ENCODE measurements around the gene DDX10.
A peak's percentile ranks its signal among the peaks of the same experiment; 100 is the strongest.

The DDX10 gene

GRCh38 chr11:108645970-108646369 lies 18.9 kb upstream of the DDX10 start:
- Histone ChIP-seq H3K4me2 (ENCODE audit: insufficient read depth, low read length, poor library complexity, severe bottlenecking) (no peak overlapping the region), H3K4me3 (ENCODE audit: low read length in 2 of 2) (no peak overlapping the region), H3K79me1 (ENCODE audit: low read depth, low read length) (no peaks in the 10 kb centered on the region), H4K91ac (ENCODE audit: low read depth, low read length, poor library complexity) (no peak overlapping the region), H3K27me3 (ENCODE audit: control insufficient read depth in 3 of 3, insufficient read depth in 3 of 3, low read depth in 1 of 3, low read length in 3 of 3) (peaks cover 0 to 2% (median 0%) of the 10 kb centered on the region in 3 experiments), H3K23ac (ENCODE audit: low read depth, low read length, poor library complexity) (no peak overlapping the region), H3K4me1 (ENCODE audit: control insufficient read depth in 2 of 2, insufficient read depth in 1 of 2, low read depth in 1 of 2, low read length in 2 of 2) (peaks cover 0 to 1% of the 10 kb centered on the region in 2 donors), H3K18ac (ENCODE audit: low read length) (no peak overlapping the region), H3K9ac (ENCODE audit: low read depth, low read length, poor library complexity) (no peak overlapping the region), H3K14ac (ENCODE audit: low read length) (no peak overlapping the region), H2AFZ (ENCODE audit: low read length) (no peak overlapping the region), H2BK5ac (ENCODE audit: low read length) (no peak overlapping the region), H2BK15ac (ENCODE audit: low read length) (no peak overlapping the region), H2BK120ac (ENCODE audit: low read depth, low read length) (no peak overlapping the region), H2BK12ac (ENCODE audit: low read length) (no peak overlapping the region), H4K8ac (ENCODE audit: low read depth, low read length) (no peak overlapping the region), H3K36me3 (replicated peaks in 1 of 2; ENCODE audit: control insufficient read depth in 2 of 2, insufficient read depth in 2 of 2, low read length in 2 of 2) (no peaks in the 10 kb centered on the region), H2AK5ac (ENCODE audit: low read depth, low read length) (no peak overlapping the region), H3K9me3 (replicated peaks in 1 of 2; ENCODE audit: control insufficient read depth in 2 of 2, insufficient read depth in 1 of 2, low read depth in 1 of 2, low read length in 2 of 2) (peaks cover 0 to 5% of the 10 kb centered on the region in 2 donors), H3K27ac (replicated peaks; ENCODE audit: low read length) (no peak overlapping the region), H3K4ac (ENCODE audit: low read length) (no peak overlapping the region)
- no CpG with 5 or more reads among the region's 2 CpGs for WGBS, 2 donors (ENCODE audit: extremely low coverage in 2 of 2, insufficient read length in 2 of 2, insufficient replicate concordance in 1 of 2)
- DNase-seq (ENCODE audit: low spot score) = no peak

- Histone ChIP-seq H4K91ac (ENCODE audit: low read depth, low read length, poor library complexity) (no peak overlapping the region), H2BK5ac (ENCODE audit: low read length) (no peak overlapping the region), H4K8ac (ENCODE audit: low read depth, low read length) (no peak overlapping the region), H3K9me3 (replicated peaks in 1 of 2; ENCODE audit: control insufficient read depth in 2 of 2, insufficient read depth in 1 of 2, low read depth in 1 of 2, low read length in 2 of 2) (peaks cover 0 to 5% of the 10 kb centered on the region in 2 donors), H2BK12ac (ENCODE audit: low read length) (no peak overlapping the region), H3K14ac (ENCODE audit: low read length) (no peak overlapping the region), H2AK5ac (ENCODE audit: low read depth, low read length) (no peak overlapping the region), H3K36me3 (replicated peaks in 1 of 2; ENCODE audit: control insufficient read depth in 2 of 2, insufficient read depth in 2 of 2, low read length in 2 of 2) (no peaks in the 10 kb centered on the region), H2AFZ (ENCODE audit: low read length) (peak overlapping the region; percentile 79), H3K23ac (ENCODE audit: low read depth, low read length, poor library complexity) (no peak overlapping the region), H3K4me3 (ENCODE audit: low read length in 2 of 2) (no peak overlapping the region), H3K27ac (replicated peaks; ENCODE audit: low read length) (no peak overlapping the region), H3K9ac (ENCODE audit: low read depth, low read length, poor library complexity) (no peak overlapping the region), H3K4me1 (ENCODE audit: control insufficient read depth in 2 of 2, insufficient read depth in 1 of 2, low read depth in 1 of 2, low read length in 2 of 2) (peaks cover 0 to 1% of the 10 kb centered on the region in 2 donors), H3K4me2 (ENCODE audit: insufficient read depth, low read length, poor library complexity, severe bottlenecking) (no peak overlapping the region), H3K4ac (ENCODE audit: low read length) (no peak overlapping the region), H3K18ac (ENCODE audit: low read length) (no peak overlapping the region), H3K27me3 (ENCODE audit: control insufficient read depth in 3 of 3, insufficient read depth in 3 of 3, low read depth in 1 of 3, low read length in 3 of 3) (peaks cover 0 to 2% (median 0%) of the 10 kb centered on the region in 3 experiments), H3K79me1 (ENCODE audit: low read depth, low read length) (no peaks in the 10 kb centered on the region), H2BK15ac (ENCODE audit: low read length) (no peak overlapping the region), H2BK120ac (ENCODE audit: low read depth, low read length) (no peak overlapping the region)
- no peak for DNase-seq (ENCODE audit: low spot score)
- no CpG with 5 or more reads among the region's 3 CpGs for WGBS, 2 donors (ENCODE audit: extremely low coverage in 2 of 2, insufficient read length in 2 of 2, insufficient replicate concordance in 1 of 2)
Measured at GRCh38 chr11:108647387-108647700, 17.5 kb upstream of the DDX10 start.

- H2AK5ac ChIP-seq (ENCODE audit: low read depth, low read length) = no peak overlapping the region
- H2BK5ac ChIP-seq (ENCODE audit: low read length) = no peak overlapping the region
- H3K4me1 ChIP-seq (ENCODE audit: control insufficient read depth in 2 of 2, insufficient read depth in 1 of 2, low read depth in 1 of 2, low read length in 2 of 2) = peaks cover 0 to 1% of the 10 kb centered on the region in 2 donors
- H3K18ac ChIP-seq (ENCODE audit: low read length) = peak overlapping the region; percentile 66
- H4K8ac ChIP-seq (ENCODE audit: low read depth, low read length) = no peak overlapping the region
- H3K4ac ChIP-seq (ENCODE audit: low read length) = no peak overlapping the region
- H2AFZ ChIP-seq (ENCODE audit: low read length) = peak overlapping the region; percentile 79
- H3K27ac ChIP-seq (replicated peaks; ENCODE audit: low read length) = no peak overlapping the region
- H3K14ac ChIP-seq (ENCODE audit: low read length) = no peak overlapping the region
- H3K4me2 ChIP-seq (ENCODE audit: insufficient read depth, low read length, poor library complexity, severe bottlenecking) = no peak overlapping the region
- H3K79me1 ChIP-seq (ENCODE audit: low read depth, low read length) = no peaks in the 10 kb centered on the region
- H3K9me3 ChIP-seq (replicated peaks in 1 of 2; ENCODE audit: control insufficient read depth in 2 of 2, insufficient read depth in 1 of 2, low read depth in 1 of 2, low read length in 2 of 2) = peaks cover 0 to 5% of the 10 kb centered on the region in 2 donors
- no peak overlapping the region for H2BK12ac ChIP-seq (ENCODE audit: low read length)
- H3K4me3 ChIP-seq (ENCODE audit: low read length in 2 of 2) = no peak overlapping the region
- no peak overlapping the region for H4K91ac ChIP-seq (ENCODE audit: low read depth, low read length, poor library complexity)
- no peak overlapping the region for H2BK120ac ChIP-seq (ENCODE audit: low read depth, low read length)
- no peak overlapping the region for H3K9ac ChIP-seq (ENCODE audit: low read depth, low read length, poor library complexity)
- H3K23ac ChIP-seq (ENCODE audit: low read depth, low read length, poor library complexity) = no peak overlapping the region
- no CpG with 5 or more reads among the region's 9 CpGs for WGBS, 2 donors (ENCODE audit: extremely low coverage in 2 of 2, insufficient read length in 2 of 2, insufficient replicate concordance in 1 of 2)
- peaks cover 0 to 2% (median 0%) of the 10 kb centered on the region in 3 experiments for H3K27me3 ChIP-seq (ENCODE audit: control insufficient read depth in 3 of 3, insufficient read depth in 3 of 3, low read depth in 1 of 3, low read length in 3 of 3)
- DNase-seq (ENCODE audit: low spot score) = peak; percentile 66
- H2BK15ac ChIP-seq (ENCODE audit: low read length) = no peak overlapping the region
- no peaks in the 10 kb centered on the region for H3K36me3 ChIP-seq (replicated peaks in 1 of 2; ENCODE audit: control insufficient read depth in 2 of 2, insufficient read depth in 2 of 2, low read length in 2 of 2)
Measured at GRCh38 chr11:108647701-108648527, 17.0 kb upstream of the DDX10 start.

- Histone ChIP-seq H3K18ac (ENCODE audit: low read length) (no peak overlapping the region), H3K36me3 (replicated peaks in 1 of 2; ENCODE audit: control insufficient read depth in 2 of 2, insufficient read depth in 2 of 2, low read length in 2 of 2) (no peaks in the 10 kb centered on the region), H3K4ac (ENCODE audit: low read length) (no peak overlapping the region), H2AK5ac (ENCODE audit: low read depth, low read length) (no peak overlapping the region), H3K4me3 (ENCODE audit: low read length in 2 of 2) (no peak overlapping the region), H3K14ac (ENCODE audit: low read length) (no peak overlapping the region), H2BK5ac (ENCODE audit: low read length) (no peak overlapping the region), H3K23ac (ENCODE audit: low read depth, low read length, poor library complexity) (no peak overlapping the region), H4K91ac (ENCODE audit: low read depth, low read length, poor library complexity) (no peak overlapping the region), H4K8ac (ENCODE audit: low read depth, low read length) (no peak overlapping the region), H3K27ac (replicated peaks; ENCODE audit: low read length) (no peak overlapping the region), H2BK12ac (ENCODE audit: low read length) (no peak overlapping the region), H3K79me1 (ENCODE audit: low read depth, low read length) (no peaks in the 10 kb centered on the region), H2BK15ac (ENCODE audit: low read length) (no peak overlapping the region), H3K27me3 (ENCODE audit: control insufficient read depth in 3 of 3, insufficient read depth in 3 of 3, low read depth in 1 of 3, low read length in 3 of 3) (peaks cover 0 to 2% (median 0%) of the 10 kb centered on the region in 3 experiments), H3K4me2 (ENCODE audit: insufficient read depth, low read length, poor library complexity, severe bottlenecking) (no peak overlapping the region), H2BK120ac (ENCODE audit: low read depth, low read length) (no peak overlapping the region), H3K9me3 (replicated peaks in 1 of 2; ENCODE audit: control insufficient read depth in 2 of 2, insufficient read depth in 1 of 2, low read depth in 1 of 2, low read length in 2 of 2) (peaks cover 0 to 5% of the 10 kb centered on the region in 2 donors), H3K4me1 (ENCODE audit: control insufficient read depth in 2 of 2, insufficient read depth in 1 of 2, low read depth in 1 of 2, low read length in 2 of 2) (peaks cover 0 to 1% of the 10 kb centered on the region in 2 donors), H2AFZ (ENCODE audit: low read length) (peak overlapping the region; percentile 79), H3K9ac (ENCODE audit: low read depth, low read length, poor library complexity) (no peak overlapping the region)
- no peak for DNase-seq (ENCODE audit: low spot score)
- no CpG with 5 or more reads among the region's 2 CpGs for WGBS, 2 donors (ENCODE audit: extremely low coverage in 2 of 2, insufficient read length in 2 of 2, insufficient replicate concordance in 1 of 2)
Measured at GRCh38 chr11:108648528-108648885, 16.4 kb upstream of the DDX10 start.

Measured in neuronal stem cell (in vitro differentiated cells).